Neutrophil (primary cell): ENCODE results near the gene PTPN14.

ENCODE experiments used
- H3K27ac ChIP-seq: fragments of 200-600 bp; sonication (generic); 2 replicates; pipeline ENCODE4 v1.5.1; 2016; ENCODE audit warnings: mild to moderate bottlenecking, moderate library complexity
- H3K27me3 ChIP-seq: fragments of 200-600 bp; sonication (generic); 2 replicates; pipeline ENCODE4 v1.6.0; 2016; ENCODE audit warnings: mild to moderate bottlenecking
- H3K36me3 ChIP-seq: fragments of 200-600 bp; sonication (generic); 2 replicates; pipeline ENCODE4 v1.5.1; 2017
- H3K4me1 ChIP-seq, 2 experiments: fragments of 200-600 bp in 1 of 2; sonication (generic) in 1 of 2; 1 replicate in 1 of 2; 2 replicates in 1 of 2; pipeline versions ENCODE4 v1.5.1 to v1.6.1; 2013 to 2016; ENCODE audit warnings: low read depth in 1 of 2, low read length in 1 of 2, mild to moderate bottlenecking in 1 of 2, moderate library complexity in 1 of 2; ENCODE audit not compliant: control insufficient read depth in 1 of 2, insufficient read depth in 1 of 2
- H3K4me3 ChIP-seq, 2 experiments: fragments of 200-600 bp in 1 of 2; sonication (generic) in 1 of 2; 1 replicate in 1 of 2; 2 replicates in 1 of 2; pipeline ENCODE4 v1.5.1; 2013 to 2016; ENCODE audit warnings: low read depth in 1 of 2, low read length in 1 of 2, mild to moderate bottlenecking in 1 of 2, moderate library complexity in 1 of 2
- H3K9me3 ChIP-seq: fragments of 200-600 bp; sonication (generic); 2 replicates; pipeline ENCODE4 v1.5.1; 2016
- TF ChIP-seq, protein P1 (sequence below): fragments of 200-600 bp; sonication (generic); IDR thresholded peaks from 2 replicates; pipeline ENCODE4 v1.5.1; 2016; ENCODE audit warnings: antibody characterized with exemption

PTPN14 gene

DNA sequence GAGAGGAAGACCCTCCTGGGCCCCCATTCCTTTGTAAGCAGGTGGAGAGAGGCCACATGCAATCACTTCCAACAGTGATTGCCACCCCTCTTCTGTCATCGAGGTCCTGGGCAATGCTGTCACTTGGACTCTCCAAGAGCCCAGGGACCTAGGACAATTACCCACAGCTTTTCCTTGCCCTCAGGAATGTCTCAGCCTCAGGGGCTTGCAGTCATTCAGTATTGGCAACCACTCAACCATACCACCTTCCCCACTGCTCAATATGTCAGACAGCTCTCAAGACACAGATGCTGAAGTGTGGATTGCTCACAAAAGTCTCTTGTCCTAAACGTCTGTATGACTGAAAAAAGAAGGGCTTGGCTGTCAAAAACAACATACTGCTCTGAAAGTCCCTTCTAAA, 87.8 kb downstream of the PTPN14 start:
- Histone ChIP-seq H3K4me3 (no peak overlapping the region), H3K4me1 (no peaks in the 10 kb centered on the region), H3K36me3 (no peaks in the 10 kb centered on the region), H3K9me3 (no peaks in the 10 kb centered on the region), H3K27me3 (no peaks in the 10 kb centered on the region), H3K27ac (no peak overlapping the region)
- TF ChIP-seq, protein P1, sequence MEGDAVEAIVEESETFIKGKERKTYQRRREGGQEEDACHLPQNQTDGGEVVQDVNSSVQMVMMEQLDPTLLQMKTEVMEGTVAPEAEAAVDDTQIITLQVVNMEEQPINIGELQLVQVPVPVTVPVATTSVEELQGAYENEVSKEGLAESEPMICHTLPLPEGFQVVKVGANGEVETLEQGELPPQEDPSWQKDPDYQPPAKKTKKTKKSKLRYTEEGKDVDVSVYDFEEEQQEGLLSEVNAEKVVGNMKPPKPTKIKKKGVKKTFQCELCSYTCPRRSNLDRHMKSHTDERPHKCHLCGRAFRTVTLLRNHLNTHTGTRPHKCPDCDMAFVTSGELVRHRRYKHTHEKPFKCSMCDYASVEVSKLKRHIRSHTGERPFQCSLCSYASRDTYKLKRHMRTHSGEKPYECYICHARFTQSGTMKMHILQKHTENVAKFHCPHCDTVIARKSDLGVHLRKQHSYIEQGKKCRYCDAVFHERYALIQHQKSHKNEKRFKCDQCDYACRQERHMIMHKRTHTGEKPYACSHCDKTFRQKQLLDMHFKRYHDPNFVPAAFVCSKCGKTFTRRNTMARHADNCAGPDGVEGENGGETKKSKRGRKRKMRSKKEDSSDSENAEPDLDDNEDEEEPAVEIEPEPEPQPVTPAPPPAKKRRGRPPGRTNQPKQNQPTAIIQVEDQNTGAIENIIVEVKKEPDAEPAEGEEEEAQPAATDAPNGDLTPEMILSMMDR, result no peak

DNA sequence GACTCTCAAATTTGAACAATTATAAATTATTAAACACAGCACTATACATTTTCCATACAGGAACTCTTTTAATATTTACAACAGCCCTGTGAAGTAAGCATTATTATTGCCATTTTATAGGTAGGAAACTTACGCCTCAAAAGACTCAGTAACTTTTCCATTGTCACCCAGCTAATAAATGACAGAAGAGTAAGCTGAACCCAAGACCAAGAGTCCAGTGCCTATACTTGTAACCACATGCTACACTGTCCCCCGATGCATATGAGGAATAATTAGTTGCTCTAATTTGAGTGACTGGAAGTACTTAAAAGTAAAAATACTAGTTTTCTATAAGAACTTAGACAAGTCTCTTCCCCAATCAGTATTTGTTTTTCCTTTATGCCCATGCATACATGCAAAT, 88.5 kb downstream of the PTPN14 start:
- no peaks in the 10 kb centered on the region for H3K9me3 ChIP-seq
- no peaks in the 10 kb centered on the region for H3K4me1 ChIP-seq
- no peaks in the 10 kb centered on the region for H3K36me3 ChIP-seq
- no peak overlapping the region for H3K4me3 ChIP-seq
- no peaks in the 10 kb centered on the region for H3K27me3 ChIP-seq
- TF ChIP-seq, protein P1, result no peak
- H3K27ac ChIP-seq, result no peak overlapping the region

DNA sequence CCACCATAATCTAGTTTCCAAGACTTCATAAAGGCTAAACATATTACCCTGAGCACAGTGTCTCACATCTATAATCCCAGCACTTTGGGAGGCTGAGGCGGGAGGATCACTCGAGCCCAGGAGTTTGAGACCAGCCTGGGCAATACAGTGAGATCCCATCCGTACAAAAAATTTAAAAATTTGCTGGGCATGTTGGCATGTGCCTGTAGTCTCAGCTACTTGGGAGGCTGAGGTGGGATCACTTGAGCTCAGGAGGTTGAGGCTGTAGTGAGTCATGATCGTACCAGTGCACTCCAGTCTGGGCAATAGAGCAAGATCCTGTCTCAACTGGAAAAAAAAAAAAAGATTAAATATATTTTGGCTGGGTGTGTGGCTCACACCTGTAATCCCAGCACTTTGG, 90.1 kb downstream of the PTPN14 start:
- H3K4me1 ChIP-seq, result no peaks in the 10 kb centered on the region
- H3K36me3 ChIP-seq, result no peaks in the 10 kb centered on the region
- H3K4me3 ChIP-seq, result no peak overlapping the region
- no peak overlapping the region for H3K27ac ChIP-seq
- H3K27me3 ChIP-seq, result no peaks in the 10 kb centered on the region
- TF ChIP-seq, protein P1, result no peak
- H3K9me3 ChIP-seq, result no peaks in the 10 kb centered on the region

DNA sequence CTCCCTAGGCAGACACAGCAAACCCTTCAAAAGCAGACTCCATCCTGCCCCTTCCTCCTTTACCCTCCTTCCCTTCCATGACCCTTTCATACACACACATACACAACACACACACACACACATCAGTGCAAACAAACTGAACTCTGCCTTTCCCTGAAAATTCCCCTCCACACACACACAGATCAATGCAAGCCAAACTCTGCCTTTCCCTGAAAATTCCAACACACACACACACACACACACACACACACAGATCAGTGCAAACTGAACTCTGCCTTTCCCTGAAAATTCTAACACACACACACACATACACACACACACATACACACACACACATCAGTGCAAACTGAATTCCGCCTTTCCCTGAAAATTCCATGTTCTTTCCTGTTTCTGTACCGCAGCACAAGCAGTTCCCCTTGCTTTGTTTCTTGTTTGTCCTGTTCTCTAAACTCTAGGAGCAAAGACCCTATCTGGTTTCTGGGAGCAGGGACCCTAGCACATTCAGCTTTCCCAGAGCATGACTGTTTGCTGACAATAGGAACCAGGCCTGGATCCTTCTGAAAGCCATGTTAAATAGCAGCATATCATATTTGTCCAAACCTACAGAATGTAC, 91.0 kb downstream of the PTPN14 start:
- H3K36me3 ChIP-seq, result no peaks in the 10 kb centered on the region

DNA sequence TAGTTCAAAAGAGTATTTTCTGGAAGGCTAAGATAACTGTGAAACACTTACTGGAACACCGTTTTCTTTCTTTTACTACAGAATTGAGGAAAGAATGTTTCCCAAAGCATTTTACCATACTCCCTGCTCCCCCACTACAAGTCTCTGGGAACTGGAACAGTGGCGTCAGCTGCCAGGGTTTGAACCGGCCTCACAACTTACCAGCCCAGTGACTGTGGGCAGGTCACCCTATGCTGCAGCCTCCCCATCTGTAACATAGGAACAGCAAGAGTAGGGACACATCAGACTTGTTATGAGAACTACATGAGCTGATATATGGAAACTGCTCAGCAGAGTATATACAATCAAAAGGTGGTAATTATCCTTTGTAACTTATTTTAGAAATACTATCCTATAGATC, 91.5 kb downstream of the PTPN14 start:
- H3K27ac ChIP-seq, result no peak overlapping the region

More for the DNA sequence above, 91.0 kb downstream of the PTPN14 start:
- TF ChIP-seq, protein P1, result no peak
- Histone ChIP-seq H3K9me3 (no peaks in the 10 kb centered on the region), H3K4me3 (no peak overlapping the region), H3K27me3 (no peaks in the 10 kb centered on the region), H3K27ac (no peak overlapping the region), H3K4me1 (no peaks in the 10 kb centered on the region)

More for the DNA sequence above, 91.5 kb downstream of the PTPN14 start:
- H3K9me3 ChIP-seq, result no peaks in the 10 kb centered on the region
- H3K36me3 ChIP-seq, result no peaks in the 10 kb centered on the region
- no peaks in the 10 kb centered on the region for H3K4me1 ChIP-seq
- TF ChIP-seq, protein P1, result no peak
- H3K27me3 ChIP-seq, result no peaks in the 10 kb centered on the region
- H3K4me3 ChIP-seq, result no peak overlapping the region
